HG03039 (cell line): Measurements from ENCODE around the gene C20orf141.
"Not testable (repeated sequence)": the region's sequence is repeated elsewhere in the genome, so short reads cannot be mapped to it uniquely, and the experiment has no call there.

Experiments used
- ATAC-seq: cut with Tn5 transposase; IDR thresholded peaks from one replicate; pipeline ENCODE4 v1.9.1; 2021; ENCODE audit warnings: mild to moderate bottlenecking, moderate library complexity; ENCODE audit not compliant: unreplicated experiment

Gene C20orf141

GRCh38 chr20:2799271-2799670 is 15.5 kb upstream of the C20orf141 start:
- ATAC-seq, result no peak

- no peak for ATAC-seq
These were observed 14.9 kb upstream of the C20orf141 start for GRCh38 chr20:2799688-2800520.

GRCh38 chr20:2800521-2801285 is 14.1 kb upstream of the C20orf141 start, which contains the start of gene CPXM1:
CPXM1 (minus strand) TSS chr20:2800627; CDS start chr20:2800572, 55 bp downstream.
- ATAC-seq, result no peak

- no peak for ATAC-seq
These were observed 13.5 kb upstream of the C20orf141 start for GRCh38 chr20:2801286-2801728.

GRCh38 chr20:2804041-2804828 is 10.6 kb upstream of the C20orf141 start:
- ATAC-seq, result no peak

- ATAC-seq, result no peak
These were observed 9.7 kb upstream of the C20orf141 start for GRCh38 chr20:2804852-2805688.

- no peak for ATAC-seq
These were observed 9.0 kb upstream of the C20orf141 start for GRCh38 chr20:2805689-2806350.

- ATAC-seq, result no peak
These were observed 8.5 kb upstream of the C20orf141 start for GRCh38 chr20:2806351-2806701.

GRCh38 chr20:2807019-2807418 is 7.8 kb upstream of the C20orf141 start:
- ATAC-seq, result no peak

GRCh38 chr20:2807929-2808328 is 6.9 kb upstream of the C20orf141 start:
- ATAC-seq, result not testable (repeated sequence)

- no peak for ATAC-seq
These were observed 5.1 kb upstream of the C20orf141 start for GRCh38 chr20:2809690-2810089.

GRCh38 chr20:2812189-2812588 is 2.6 kb upstream of the C20orf141 start:
- ATAC-seq, result no peak

- no peak for ATAC-seq
These were observed 711 bp upstream of the C20orf141 start for GRCh38 chr20:2814076-2814475.

GRCh38 chr20:2815242-2815900 is 584 bp downstream of the C20orf141 start:
- no peak for ATAC-seq

- ATAC-seq, result no peak
These were observed 1.3 kb downstream of the C20orf141 start, which contains the start of gene TMEM239 for GRCh38 chr20:2816030-2816582. TMEM239 (plus strand) TSS chr20:2816364; CDS start chr20:2816555, 191 bp downstream.

GRCh38 chr20:2816583-2817340 is 2.0 kb downstream of the C20orf141 start:
- ATAC-seq, result no peak

- no peak for ATAC-seq
These were observed 2.5 kb downstream of the C20orf141 start for GRCh38 chr20:2817341-2817726.
